GM18519 (cell line): Measurements from ENCODE around the gene TRIB2.

Source experiments
- ATAC-seq: cut with Tn5 transposase; IDR thresholded peaks from one replicate; pipeline ENCODE4 v1.9.1; 2021; ENCODE audit warnings: mild to moderate bottlenecking, moderate library complexity; ENCODE audit not compliant: unreplicated experiment, low FRiP score

The TRIB2 gene

DNA sequence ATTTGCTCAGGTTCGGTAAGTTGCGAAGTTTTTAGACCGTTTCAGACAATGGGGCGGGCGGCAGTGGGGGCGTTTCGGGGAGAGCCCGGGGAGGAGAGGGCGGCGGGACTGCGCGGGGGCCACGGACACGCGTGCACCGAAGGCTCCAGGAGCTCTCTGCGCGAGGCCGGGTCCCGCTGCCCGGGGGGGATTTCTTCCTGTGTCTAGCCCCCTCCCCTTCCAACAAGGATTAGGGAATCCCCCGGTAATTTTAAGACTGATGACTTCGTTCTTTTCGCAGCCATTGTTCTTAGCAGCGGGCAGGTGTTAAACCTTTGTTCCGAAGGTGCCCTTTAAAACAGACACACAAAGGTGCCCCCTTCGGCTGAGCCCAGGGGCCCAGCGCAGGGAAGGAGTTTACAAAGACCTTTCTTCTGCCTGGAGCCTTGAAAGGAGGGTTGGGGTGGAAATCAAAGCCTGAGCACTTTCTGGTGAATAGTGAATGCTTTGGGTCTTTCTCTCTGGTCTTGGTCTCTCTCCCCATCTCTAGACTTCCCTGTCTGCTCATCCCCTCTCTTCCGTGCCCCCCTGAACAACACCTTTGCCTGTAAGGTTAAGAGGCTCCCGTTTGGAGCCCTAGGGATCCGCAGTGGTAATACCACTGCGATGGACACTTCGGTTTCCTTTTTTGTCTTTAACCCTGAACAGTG, 2.1 kb downstream of the TRIB2 start:
- ATAC-seq = no peak

DNA sequence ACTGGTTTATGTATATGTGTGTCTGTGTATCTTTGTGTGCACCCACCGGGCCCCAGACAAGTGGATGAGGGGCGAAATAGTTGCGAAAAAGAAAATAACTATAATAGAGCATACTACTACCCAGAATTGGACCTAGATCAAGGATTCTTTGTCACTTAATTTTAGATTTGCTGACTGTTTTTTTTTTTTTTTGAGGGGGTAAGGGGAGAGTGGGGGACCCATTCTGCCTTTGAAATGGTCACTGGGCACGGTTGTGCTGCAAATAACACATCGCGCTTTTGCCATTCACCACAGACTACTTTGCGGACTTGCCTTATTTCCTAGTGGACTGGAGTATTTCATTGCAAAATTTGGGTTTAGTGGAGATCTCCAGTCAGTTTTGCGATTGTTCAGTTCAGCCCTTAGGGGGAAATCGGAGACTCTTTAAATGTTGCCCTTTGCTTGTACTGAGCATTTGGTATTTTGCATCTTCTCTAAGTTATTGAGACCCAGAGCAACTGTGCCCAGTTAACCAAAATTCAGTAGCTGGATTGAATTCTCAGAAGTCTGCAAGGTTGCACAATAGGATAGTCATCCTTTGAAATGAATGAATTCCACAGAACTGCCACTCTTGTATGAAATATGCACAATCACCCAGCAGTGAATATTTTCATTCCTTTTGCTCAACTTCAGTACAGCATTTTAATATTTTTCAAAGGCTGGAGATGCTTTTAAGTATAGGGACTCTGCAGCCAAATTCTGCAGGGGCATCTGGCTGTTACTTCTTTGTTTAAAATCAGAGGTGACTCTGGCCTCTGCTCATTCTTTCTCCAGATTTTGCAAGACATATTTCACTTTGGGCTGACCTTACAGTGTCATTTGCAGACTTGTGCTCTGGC, 2.9 kb downstream of the TRIB2 start:
- no peak for ATAC-seq

DNA sequence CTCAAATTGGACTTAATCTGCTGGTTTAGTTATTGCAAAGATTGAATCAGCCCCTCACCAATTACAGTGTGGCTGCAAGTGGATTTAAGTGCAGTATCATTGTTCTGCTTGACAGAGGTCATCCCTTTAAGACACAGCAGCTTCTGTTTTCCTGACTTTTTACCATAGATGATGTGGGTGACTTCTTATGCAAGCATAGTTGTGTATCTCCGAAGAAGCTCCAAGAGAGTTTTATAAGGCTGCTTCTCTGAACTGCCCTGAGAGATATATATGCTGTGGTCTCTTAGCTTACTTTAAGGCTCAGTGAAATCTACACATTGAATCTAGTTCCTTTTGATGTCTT, 3.5 kb downstream of the TRIB2 start:
- no peak for ATAC-seq

DNA sequence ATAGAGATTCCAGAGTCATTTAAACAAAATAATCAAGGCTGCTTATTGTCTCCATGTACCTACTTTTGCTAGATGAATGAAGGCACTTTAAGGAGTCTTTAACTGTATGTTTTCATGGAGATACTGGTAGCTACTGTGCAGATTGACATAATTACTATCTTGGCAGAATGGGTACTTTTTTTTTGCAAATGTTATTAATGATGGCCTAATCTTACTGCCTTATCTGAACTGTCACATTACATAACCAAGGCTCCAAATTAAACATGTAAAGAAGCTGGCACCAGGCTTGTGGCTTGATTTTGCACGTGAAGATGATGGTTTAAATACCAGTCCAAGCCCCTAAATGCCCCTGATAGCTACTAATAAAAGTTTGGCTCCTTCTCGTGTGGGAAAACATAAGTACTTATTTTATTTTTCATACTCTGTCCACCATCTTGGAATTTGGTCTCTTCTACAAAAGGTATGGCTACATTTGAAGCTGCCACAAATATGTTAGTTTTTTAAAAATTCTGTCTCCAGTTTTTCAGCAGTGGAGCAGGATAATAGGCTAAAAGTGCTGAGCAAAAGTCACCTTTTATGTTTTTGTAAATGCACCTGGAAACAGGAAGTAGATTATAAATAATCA, 4.1 kb downstream of the TRIB2 start:
- ATAC-seq = no peak

DNA sequence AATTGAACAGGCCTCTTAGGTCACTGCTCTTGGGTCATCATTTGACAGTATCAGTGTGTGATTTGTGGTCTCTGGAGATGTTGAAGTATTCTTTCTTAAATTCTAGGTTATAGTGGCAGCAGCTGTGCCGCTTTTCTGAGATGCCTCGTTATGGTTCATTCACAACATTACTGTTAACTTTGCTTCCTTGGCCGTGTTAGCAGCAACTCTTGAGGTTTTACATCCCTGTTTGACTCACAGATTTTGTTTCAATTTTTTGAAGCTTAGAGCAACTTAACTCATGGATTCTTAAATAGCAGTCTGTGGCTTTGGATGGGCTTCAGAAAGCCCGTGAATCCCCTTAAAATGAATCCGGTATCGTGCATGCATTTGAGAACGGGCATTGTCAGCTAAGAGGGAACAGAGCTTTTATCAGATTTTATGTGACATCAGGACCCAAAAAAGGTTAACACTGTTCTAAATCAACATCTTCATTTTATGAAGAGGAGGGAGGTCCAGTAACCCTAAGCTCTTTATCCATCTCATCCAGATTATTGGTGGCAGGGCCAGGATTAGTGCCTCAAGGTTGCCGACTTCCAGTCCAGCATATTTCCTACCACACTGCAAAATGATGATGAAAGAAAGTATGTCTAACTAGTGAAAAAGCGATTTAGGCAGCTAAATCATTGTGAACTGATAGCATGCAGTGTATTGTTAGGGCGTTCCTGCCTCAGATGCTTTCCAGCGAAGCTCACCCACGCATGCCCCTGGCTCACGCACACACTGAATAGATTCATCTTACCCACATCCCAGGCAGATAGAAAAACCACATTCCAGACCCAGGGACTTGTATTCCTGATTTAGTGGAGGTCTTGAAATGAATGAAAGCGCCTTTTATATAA, 5.1 kb downstream of the TRIB2 start:
- ATAC-seq = no peak

DNA sequence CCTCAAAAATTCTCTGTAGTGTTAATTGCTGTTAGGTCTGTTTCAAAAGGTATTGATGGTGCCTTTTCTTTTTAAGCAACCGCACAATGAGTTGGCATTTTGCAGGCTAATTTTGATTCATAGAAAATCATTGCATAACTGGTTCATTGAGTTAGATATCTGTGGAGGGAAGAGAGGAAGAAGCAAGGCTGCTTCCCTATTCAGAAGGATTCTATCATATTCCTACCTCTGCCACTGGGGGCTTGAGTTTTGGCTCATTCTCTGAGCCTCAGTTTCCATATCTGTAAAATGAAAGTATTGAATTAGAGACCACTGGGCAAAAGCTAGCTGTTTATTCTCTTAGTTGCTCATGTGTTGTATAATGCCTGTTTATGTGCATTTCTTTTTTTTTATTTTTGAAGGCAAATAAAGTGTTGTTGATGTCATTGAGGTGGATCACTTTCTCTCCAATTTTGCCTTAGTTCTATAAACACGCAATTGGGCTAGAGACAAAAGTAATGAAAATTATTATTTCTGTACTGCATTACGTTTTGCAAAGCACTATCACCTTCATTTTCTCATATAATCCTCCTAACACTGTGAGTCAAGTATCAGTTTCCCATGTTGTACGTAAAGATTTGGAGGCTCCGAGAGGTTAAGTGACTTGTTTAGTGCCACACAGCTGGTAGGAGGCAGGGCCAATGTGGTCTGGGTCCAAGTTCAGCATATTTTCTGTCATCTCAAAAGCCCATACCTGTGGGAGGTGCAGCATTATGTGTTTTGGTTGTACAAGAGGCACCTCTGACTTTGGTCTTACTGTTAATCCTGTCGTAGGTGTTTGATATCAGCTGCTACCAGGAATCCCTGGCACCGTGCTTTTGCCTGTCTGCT, 5.9 kb downstream of the TRIB2 start:
- ATAC-seq = no peak

DNA sequence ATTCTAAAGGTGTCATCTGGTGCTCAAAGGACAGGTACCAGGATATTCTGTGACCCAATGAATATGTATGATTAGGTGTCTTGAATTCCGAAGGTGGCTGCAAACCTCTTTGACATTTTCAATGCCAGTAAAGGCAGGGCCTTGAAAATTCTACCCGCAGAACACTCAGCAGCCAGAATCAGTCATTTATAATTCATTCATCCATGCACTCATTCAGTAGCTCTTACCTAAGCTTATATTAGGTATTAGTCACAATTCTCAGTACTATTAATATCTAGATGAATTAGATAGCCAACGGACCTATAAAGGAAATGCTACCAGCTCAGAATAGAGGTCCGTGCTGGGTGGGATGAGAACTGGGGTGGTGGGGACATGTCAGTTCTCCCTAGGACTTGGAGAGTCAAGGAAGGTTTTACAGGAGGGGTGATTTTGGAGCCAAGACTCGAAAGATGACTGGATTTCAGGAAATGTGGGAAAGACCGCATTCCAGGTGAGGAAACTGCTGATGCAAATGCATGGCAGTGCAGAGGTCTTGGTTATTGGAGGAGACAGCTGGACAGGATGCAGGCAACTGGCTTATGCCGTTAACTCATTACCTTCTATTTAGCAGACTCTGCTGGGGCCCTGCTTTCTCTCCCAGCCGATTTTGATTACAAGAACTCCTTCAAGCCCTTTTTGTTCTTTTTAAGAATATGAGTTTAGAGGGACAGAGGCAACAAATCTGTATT, 7.2 kb downstream of the TRIB2 start:
- no peak for ATAC-seq

DNA sequence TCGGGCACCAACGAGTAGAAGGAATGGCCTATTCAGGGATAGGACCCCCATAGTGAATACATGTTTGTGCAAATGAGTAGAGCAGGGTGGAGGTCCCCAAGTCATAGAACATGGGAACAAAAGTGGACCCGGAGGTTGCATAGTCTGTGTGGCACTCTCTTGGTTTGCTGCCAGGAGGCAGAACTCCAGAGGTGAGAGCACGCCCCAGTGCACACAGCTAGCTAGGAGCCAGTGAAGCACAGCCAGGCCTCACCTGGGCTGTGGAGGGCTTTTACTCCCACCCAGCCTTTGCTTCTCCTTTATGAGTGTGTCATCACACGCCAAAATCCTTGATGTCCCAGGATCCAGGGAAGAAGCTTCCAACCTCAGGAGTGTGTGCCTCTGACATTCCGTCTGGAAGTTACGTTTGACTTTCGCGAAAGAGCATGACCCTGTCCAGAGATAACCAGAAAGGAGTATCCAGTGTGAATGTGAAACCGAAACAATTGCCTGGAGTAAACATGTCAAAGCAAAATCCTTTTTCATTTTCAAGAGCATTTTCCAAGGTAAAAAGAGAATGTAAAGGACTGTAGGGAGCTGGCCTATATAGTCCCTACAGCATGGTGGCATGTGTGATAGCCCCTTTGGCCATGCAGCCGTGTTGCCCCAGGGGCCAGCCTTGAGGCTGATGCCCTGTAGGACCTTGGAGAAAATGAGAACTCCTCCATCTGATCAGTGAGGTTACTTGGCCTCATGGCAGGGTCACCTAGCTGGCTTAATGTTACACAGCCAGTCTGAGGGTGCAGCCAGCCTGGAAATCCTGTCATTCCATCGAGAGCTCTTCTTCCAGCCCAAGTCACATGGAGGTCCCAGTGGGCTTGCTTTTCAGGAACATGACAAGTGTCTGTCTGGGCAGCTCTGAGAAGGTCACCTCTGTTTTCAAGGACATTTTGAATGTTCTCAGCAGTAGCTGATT, 8.8 kb downstream of the TRIB2 start:
- ATAC-seq = no peak

DNA sequence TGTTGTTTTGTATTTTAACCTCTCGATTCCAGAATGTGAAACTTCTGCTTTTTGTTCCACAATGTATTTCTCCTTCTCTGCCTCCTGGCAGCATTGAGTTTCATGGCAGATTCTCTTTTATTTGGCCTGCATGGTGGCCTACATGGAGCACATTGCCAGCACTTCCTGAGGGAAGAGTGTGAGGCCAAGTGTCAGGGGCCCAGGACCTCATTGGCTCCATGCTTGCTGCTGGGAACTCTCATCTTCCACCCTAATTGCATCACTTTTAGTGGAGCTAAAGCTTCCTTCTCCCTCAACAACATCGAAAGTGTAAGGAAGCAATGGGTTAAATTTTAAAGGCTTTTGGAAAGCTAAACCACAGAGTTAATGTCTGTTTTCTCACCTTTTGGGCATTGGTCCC, 9.5 kb downstream of the TRIB2 start:
- ATAC-seq = no peak

DNA sequence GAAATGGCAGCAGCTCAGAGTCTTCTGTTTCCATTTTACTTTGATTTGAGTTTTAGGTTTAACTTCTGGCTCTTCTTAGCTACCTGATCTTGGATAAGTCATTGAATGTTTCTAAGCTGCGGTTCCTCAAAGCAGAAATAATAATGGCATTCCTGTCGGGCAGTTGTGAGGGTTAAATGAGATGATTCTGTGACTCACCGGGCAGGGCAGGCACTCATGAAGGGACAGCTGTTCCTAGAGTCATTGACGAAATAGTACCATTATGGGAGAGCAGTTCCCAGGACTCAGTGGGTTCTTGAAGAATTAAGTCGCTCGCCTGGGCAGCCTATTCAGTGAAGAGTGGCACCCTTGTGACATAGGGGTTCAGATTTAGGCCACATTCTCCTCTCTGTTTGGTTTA, 10.3 kb downstream of the TRIB2 start:
- no peak for ATAC-seq

DNA sequence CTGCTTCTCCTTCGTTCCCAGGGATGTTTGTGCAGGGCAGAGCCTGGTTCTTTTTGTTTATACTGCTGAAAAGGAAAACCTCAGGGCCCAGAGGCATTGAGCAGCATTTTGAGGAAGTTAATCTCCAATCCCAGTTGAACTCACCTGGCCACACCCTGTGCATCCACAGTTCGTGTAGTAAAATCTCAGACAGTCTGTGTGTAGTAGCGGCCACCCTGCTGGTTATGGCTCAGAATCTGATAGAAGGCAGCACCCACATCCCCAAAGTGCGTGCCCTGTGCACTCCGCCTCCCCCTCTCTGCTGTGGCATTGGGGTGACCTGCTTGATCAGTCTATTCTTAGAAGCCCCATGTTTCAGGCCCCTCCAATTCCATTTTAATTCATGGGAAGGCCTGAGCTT, 10.9 kb downstream of the TRIB2 start:
- no peak for ATAC-seq

DNA sequence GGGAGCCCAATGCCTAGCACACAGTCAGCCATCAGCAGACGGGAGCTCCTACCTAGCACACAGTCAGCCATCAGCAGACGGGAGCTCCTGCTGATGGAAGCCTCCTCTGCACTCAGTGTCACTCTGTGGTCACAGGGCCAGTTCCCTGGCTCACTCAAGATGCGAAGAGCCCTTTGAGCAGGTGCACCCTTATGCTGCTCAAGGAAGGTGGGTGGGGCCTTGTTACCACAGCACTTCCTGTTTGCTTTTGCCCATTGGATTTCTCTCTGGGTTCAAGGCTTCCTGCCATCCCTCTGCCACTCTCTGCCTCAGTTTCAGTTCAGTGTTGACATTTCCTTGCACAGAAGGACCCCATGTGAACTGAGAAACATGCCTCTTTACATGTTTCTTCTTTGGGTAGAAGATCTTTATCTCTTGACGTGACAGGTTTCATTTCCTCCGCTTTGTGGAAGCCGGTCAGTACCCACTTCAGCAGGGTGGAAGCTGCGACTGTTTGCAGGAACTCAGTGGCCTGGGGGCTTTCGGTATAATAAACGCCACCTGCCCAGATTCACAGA, 11.6 kb downstream of the TRIB2 start:
- ATAC-seq = peak; percentile 93

DNA sequence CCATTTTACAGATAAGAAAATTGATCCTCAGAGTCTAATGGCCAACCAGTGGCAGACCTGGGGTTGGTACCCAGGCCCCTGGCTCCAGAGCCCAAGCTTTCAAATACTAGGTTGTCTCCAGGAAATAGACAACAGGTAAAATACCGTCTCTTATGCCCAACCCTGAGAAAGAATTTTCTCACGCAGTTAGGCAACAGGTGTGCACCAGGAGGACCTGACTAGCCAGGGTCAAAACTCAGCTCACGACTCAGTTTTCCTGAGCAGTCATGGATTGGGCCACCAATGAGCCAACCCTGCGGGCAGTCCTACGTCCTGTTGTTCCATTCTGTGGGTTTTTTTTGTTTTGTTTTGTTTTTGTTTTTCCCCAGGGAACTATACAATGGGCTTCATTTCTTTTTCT, 13.5 kb downstream of the TRIB2 start:
- no peak for ATAC-seq

DNA sequence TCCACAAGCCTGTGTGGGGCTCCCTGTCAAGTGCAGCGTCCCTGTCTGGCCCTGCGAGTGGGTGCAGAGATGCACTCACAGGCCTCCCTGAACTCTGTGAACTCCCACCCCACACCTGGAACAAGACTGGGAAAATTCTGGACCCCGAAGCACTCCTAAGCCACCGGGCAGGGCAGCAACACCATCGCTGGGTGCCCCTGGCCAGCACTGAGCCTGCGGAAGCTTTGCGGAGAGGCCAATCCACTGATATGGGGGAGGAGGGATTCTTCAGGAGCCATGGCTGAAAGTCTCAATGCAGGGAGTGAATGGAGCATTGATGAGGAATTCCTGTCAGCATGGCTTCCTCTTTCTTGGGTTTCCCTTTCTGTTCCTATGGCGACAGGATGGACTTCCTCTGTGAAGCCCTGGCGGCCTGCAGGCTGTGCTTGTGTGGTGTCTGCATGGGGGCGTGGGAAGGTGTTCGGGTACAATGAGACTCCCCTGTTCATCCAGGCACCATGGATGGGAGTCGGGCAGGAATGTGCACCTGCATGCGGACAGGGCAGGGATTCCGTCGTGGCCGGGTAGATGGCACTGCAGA, 15.1 kb downstream of the TRIB2 start:
- no peak for ATAC-seq

DNA sequence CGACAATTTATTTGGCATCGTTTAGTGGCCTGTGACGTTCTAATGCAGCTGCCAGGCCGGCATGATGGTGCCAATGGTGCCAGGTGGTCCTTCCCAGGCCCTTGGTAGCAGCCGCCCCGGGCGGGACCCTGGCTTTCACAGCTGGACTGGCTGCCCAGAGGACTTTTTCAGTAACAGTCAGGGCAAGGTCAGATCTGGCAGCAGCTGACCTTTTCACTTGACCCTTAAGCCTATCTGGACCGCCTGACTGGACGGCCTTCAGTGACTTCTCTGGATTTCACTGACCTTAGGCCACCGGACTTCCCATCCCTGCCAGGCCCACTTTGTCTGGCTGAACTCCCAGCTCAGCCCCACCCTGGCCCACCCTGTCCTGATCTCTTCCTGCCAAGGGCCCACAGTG, 15.9 kb downstream of the TRIB2 start:
- no peak for ATAC-seq

DNA sequence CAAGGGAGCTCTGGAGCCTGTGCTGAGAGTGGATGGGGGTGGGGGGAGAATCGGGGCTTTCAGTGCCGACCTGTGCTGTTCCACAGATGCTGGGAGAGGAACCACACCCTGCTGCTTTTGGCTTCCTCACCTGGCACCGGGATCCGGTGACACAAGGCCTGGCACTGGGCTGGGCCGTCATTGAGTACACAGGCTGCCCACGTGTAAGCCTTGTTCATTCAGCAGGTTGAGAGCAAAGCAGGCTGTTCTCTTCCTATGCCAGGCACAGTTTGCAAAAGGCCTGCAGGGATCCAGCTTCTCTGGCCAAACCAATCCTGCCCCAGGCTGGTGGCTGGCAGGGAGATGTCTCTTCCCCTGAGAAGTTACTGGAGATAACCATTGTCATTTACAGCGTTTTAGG, 17.1 kb downstream of the TRIB2 start:
- no peak for ATAC-seq

DNA sequence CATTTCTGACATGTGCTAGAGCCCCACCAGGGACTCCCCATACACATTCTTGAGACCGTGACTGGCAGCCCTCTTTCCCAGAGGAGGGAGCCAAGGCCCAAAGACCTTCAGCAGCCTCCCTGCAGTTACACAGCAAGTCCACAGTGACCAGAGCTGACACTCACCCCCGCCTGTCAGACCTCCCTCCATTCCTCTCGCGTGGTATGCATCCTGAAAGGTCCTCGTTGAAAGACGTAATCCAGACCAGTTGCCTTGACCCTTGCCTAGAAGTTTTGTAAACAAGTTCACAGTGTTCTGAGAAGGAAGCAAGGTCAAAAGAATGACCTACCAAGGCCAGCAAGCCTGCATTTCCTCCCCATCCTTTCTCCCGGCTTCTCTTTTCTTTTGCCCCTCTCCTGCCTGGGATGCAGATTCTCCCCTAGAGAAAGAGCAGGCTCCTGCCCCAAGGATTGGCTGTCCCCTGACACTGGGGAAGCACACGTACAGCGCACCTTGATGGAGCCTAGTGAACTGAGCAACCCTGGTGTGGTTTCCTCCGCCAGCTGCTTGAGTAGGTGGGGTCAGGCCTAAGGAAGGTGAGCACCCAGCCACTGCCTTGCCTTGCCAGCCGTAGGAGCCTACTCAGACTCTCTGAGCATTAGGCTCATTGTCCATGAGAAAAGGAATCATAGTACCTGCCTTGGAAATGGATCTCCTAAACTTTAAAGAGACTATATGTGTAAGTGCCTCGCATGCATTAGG, 18.3 kb downstream of the TRIB2 start:
- no peak for ATAC-seq
